HepG2 (cell line): ENCODE data around the gene DGCR2. TPM values are rescaled to one million over a fixed set of nuclear protein-coding genes. Genes with fewer than 3 reads are reported as not detected.

Source experiments
- ATAC-seq: fragments of 200-7000 bp; cut with Tn5 transposase; 3 replicates; pipeline ENCODE4 v1.9.1; 2020; ENCODE audit warnings: mild to moderate bottlenecking, moderate library complexity
- BruUV-seq: library from RNA; stranded (reverse); fragments of 400-500 nt; replicated peaks from 2 replicates; lab custom pipeline; 2021; lab: Mats Ljungman, UMichigan
- CTCF ChIA-PET: fragments of 300-600 bp; formaldehyde crosslinking; extraction: SDS; loops from one replicate; lab custom pipeline; 2021; ENCODE audit warnings: low total read pairs, inconsistent platforms, low intra/inter-chr PET ratio; lab: Yijun Ruan, JAX
- POLR2A ChIA-PET: fragments of 350-600 bp; sonication (Branson Sonifier 250); formaldehyde crosslinking; loops from one replicate; lab custom pipeline; 2020; ENCODE audit warnings: antibody characterized with exemption, inconsistent platforms; lab: Yijun Ruan, JAX
- DNase-seq: peaks from one replicate; pipeline ENCODE4 v3.0.0-alpha.2; 2015; ENCODE audit warnings: low spot score
- FAIRE-seq: peaks from 3 replicates; lab custom pipeline; 2011; peaks lifted over from hg19 to GRCh38; lab: Jason Lieb, UNC
- H2AFZ ChIP-seq: one replicate; pipeline ENCODE4 v1.6.1; 2011; ENCODE audit warnings: low read length, inconsistent platforms
- H3K27ac ChIP-seq: fragments of 300-600 bp; 3 replicates; pipeline ENCODE4 v1.8.0; 2011; ENCODE audit warnings: mixed run types, mild to moderate bottlenecking, mixed read lengths, low read length, inconsistent platforms; ENCODE audit not compliant: insufficient read depth; ENCODE audit errors: extremely low read length
- H3K27me3 ChIP-seq, 2 experiments: fragments of 200-600 bp in 1 of 2; 2 replicates in 1 of 2; 3 replicates in 1 of 2; pipeline versions ENCODE4 v1.6.0 to v1.8.0; 2011; ENCODE audit warnings: low read length in 2 of 2, mild to moderate bottlenecking in 2 of 2, moderate library complexity in 2 of 2, inconsistent platforms in 1 of 2; ENCODE audit not compliant: insufficient read depth in 2 of 2, control insufficient read depth in 1 of 2
- H3K36me3 ChIP-seq, 2 experiments: fragments of 200-600 bp in 1 of 2; replicated peaks in 1 of 2; 2 replicates in 1 of 2; 3 replicates in 1 of 2; pipeline versions ENCODE4 v1.5.1 to v1.8.0; 2011; ENCODE audit warnings: low read length in 2 of 2, inconsistent platforms in 1 of 2; ENCODE audit not compliant: insufficient read depth in 2 of 2, control insufficient read depth in 1 of 2
- H3K4me1 ChIP-seq: 2 replicates; pipeline ENCODE4 v1.5.1; 2012; ENCODE audit warnings: low read length, inconsistent platforms; ENCODE audit not compliant: insufficient read depth
- H3K4me2 ChIP-seq: 2 replicates; pipeline ENCODE4 v1.6.0; 2011; ENCODE audit warnings: low read depth, low read length, inconsistent platforms
- H3K4me3 ChIP-seq, 3 experiments: fragments of 200-600 bp in 1 of 3; sonication (generic), shearing (Covaris generic) in 1 of 3; replicated peaks in 1 of 3; 2 replicates each; pipeline ENCODE4 v1.5.1; 2011 to 2016; ENCODE audit warnings: low read length in 3 of 3, inconsistent platforms in 2 of 3, low read depth in 2 of 3, mild to moderate bottlenecking in 2 of 3, control low read depth in 1 of 3, mixed read lengths in 1 of 3; ENCODE audit not compliant: insufficient read depth in 1 of 3
- H3K79me2 ChIP-seq: one replicate; pipeline ENCODE4 v1.6.1; 2011; ENCODE audit warnings: low read length, inconsistent platforms; ENCODE audit not compliant: insufficient read depth
- H3K9ac ChIP-seq: 2 replicates; pipeline ENCODE4 v1.6.0; 2011; ENCODE audit warnings: mild to moderate bottlenecking, low read depth, low read length, inconsistent platforms; ENCODE audit not compliant: insufficient read depth
- H3K9me3 ChIP-seq: 2 replicates; pipeline ENCODE4 v1.5.1; 2012; ENCODE audit warnings: mild to moderate bottlenecking, low read length
- H4K20me1 ChIP-seq: 2 replicates; pipeline ENCODE4 v1.6.0; 2011; ENCODE audit warnings: inconsistent platforms, mild to moderate bottlenecking, low read length, moderate library complexity; ENCODE audit not compliant: insufficient read depth
- HDAC2 ChIP-seq: sonication (generic); formaldehyde crosslinking; IDR thresholded peaks from 2 replicates; pipeline ENCODE4 v1.4.0; 2020; ENCODE audit warnings: missing genetic modification reagents
- KDM3A ChIP-seq: IDR thresholded peaks from 2 replicates; pipeline ENCODE4 v1.6.1; 2018; ENCODE audit warnings: low read depth, missing compliant biosample characterization
- NCOA1 ChIP-seq: sonication (generic); formaldehyde crosslinking; IDR thresholded peaks from 2 replicates; pipeline ENCODE4 v1.9.0; 2021; ENCODE audit warnings: missing genetic modification reagents
- NPAS2 ChIP-seq: sonication (generic); formaldehyde crosslinking; IDR thresholded peaks from 2 replicates; pipeline ENCODE4 v1.8.0; 2022; ENCODE audit warnings: mild to moderate bottlenecking, missing genetic modification reagents, borderline replicate concordance
- POLR2A ChIP-seq, 2 experiments: IDR thresholded peaks; 2 replicates each; pipeline ENCODE4 v1.6.1; 2011; ENCODE audit warnings: low read depth in 2 of 2, low read length in 2 of 2, mild to moderate bottlenecking in 1 of 2, moderate library complexity in 1 of 2; ENCODE audit not compliant: insufficient read depth in 1 of 2
- RFX3 ChIP-seq: IDR thresholded peaks from 2 replicates; pipeline ENCODE4 v1.6.1; 2016; ENCODE audit warnings: missing biosample characterization, missing genetic modification reagents
- ZEB1 ChIP-seq: IDR thresholded peaks from 2 replicates; pipeline ENCODE4 v1.6.1; 2012; ENCODE audit warnings: mild to moderate bottlenecking, low read depth, inconsistent platforms; ENCODE audit not compliant: insufficient replicate concordance
- ZNF264 ChIP-seq: sonication (generic); formaldehyde crosslinking; IDR thresholded peaks from 2 replicates; pipeline ENCODE4 v1.4.0; 2020; ENCODE audit warnings: missing genetic modification reagents
- ZNF468 ChIP-seq: sonication (generic); formaldehyde crosslinking; IDR thresholded peaks from 2 replicates; pipeline ENCODE4 v1.8.0; 2022; ENCODE audit warnings: mild to moderate bottlenecking, moderate library complexity, missing genetic modification reagents
- ZNF562 ChIP-seq: sonication (generic); formaldehyde crosslinking; IDR thresholded peaks from 2 replicates; pipeline ENCODE4 v1.8.0; 2022; ENCODE audit warnings: missing genetic modification reagents, borderline replicate concordance
- WGBS: methylation state at CpG from one replicate; pipeline ENCODE4 v1.1.6; 2017; ENCODE audit warnings: low lambda C conversion rate; 5-methylcytosine and 5-hydroxymethylcytosine counted together
- in situ Hi-C: cut with HindIII; loops from 2 replicates; pipeline ENCODE4 v1.10.0; 2017; ENCODE audit warnings: low pct_unique_long_range_greater_than_20kb; ENCODE audit not compliant: extremely low pct_ligation_motif_present
- intact Hi-C: fragments of 100-400 bp; cut with micrococcal nuclease; formaldehyde crosslinking; loops from one replicate; pipeline ENCODE4 v1.10.0; 2022; ENCODE audit not compliant: unreplicated experiment
- polyA plus RNA-seq, 8 experiments: library from polyadenylated mRNA; depleted of rRNA in 3 of 8; stranded (reverse) in 7 of 8; unstranded in 1 of 8; fragments of >200 nt; fragmentation: Illumina TruSeq in 4 of 8; extraction: Trizol in 4 of 8; gene quantifications; 2 replicates each; pipeline versions ENCODE4 v1.2.1 to v1.2.3, GENCODE V29; 2011 to 2016; ENCODE audit warnings: low read depth in 4 of 8, missing spikeins in 1 of 8, mixed read lengths in 1 of 8; ENCODE audit not compliant: insufficient read depth in 1 of 8
- total RNA-seq, 5 experiments: library from RNA; depleted of rRNA; stranded (reverse); fragments of >200 nt; fragmentation: Illumina TruSeq; extraction: Trizol; gene quantifications; 2 replicates each; pipeline ENCODE4 v1.2.3, GENCODE V29; 2016; ENCODE audit warnings: low read depth in 1 of 5
- TF ChIP-seq, protein P1 (sequence below): sonication (generic); formaldehyde crosslinking; IDR thresholded peaks from 2 replicates; pipeline ENCODE4 v1.4.0; 2020; ENCODE audit warnings: missing genetic modification reagents

The DGCR2 gene
- total and polyA plus RNA-seq, 2 of the 13 experiments (the other 11 are each of a cell fraction or from before 2014, with no cell fraction given): 23.1 to 35.3 TPM

DNA sequence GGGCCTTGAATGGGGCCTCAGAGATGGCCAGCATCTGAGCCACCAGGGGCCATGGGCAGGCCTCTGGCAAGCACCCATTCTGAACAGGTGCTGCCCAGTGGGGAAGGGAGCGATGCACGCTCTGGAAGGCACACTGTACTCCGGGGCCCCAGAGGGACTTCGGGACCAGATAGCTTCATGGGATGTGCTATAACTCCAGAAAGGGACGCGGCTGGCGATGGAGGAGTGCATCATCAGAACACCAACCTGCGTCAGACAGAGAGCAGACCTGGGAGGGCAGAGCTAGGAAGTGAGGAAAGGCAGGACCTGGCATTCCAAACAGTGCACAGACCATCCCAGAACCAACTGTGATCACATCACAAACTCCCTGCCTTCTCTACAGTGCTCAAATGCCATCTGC is 16.8 kb downstream of the DGCR2 start:
- H3K4me2 ChIP-seq: no peak overlapping the region
- H3K79me2 ChIP-seq: peaks cover 84% of the 10 kb centered on the region

More for the DNA sequence above, 16.8 kb downstream of the DGCR2 start:
- H3K36me3 ChIP-seq: peaks cover 1 to 11% of the 10 kb centered on the region in 2 experiments
- no peak for FAIRE-seq
- no peaks in the 10 kb centered on the region for H3K27me3 ChIP-seq
- no peaks in the 10 kb centered on the region for H3K9me3 ChIP-seq
- ATAC-seq: no peak
- ChIA-PET POLR2A (no interaction called here), CTCF (no interaction called here)
- 100% methylated on average over 8 of the region's 8 CpGs for WGBS
- in situ Hi-C loops: no loop called here
- BruUV-seq: no TSS peak
- DNase-seq: no peak
- H3K4me3 ChIP-seq: no peak overlapping the region
- peaks cover 18% of the 10 kb centered on the region for H3K4me1 ChIP-seq
- no peak overlapping the region for H3K27ac ChIP-seq
- intact Hi-C loops: no loop called here
- peaks cover 35% of the 10 kb centered on the region for H4K20me1 ChIP-seq
- TF ChIP-seq, protein P1, sequence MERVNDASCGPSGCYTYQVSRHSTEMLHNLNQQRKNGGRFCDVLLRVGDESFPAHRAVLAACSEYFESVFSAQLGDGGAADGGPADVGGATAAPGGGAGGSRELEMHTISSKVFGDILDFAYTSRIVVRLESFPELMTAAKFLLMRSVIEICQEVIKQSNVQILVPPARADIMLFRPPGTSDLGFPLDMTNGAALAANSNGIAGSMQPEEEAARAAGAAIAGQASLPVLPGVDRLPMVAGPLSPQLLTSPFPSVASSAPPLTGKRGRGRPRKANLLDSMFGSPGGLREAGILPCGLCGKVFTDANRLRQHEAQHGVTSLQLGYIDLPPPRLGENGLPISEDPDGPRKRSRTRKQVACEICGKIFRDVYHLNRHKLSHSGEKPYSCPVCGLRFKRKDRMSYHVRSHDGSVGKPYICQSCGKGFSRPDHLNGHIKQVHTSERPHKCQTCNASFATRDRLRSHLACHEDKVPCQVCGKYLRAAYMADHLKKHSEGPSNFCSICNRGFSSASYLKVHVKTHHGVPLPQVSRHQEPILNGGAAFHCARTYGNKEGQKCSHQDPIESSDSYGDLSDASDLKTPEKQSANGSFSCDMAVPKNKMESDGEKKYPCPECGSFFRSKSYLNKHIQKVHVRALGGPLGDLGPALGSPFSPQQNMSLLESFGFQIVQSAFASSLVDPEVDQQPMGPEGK: no peak
- TF ChIP-seq NCOA1: no peak
- TF ChIP-seq ZNF264 (CRISPR knock-in tag): no peak
- no peak for TF ChIP-seq POLR2A (IDR thresholded peaks at IDR 0.05; ENCODE audit: insufficient read depth in 1 of 2, low read depth in 2 of 2, low read length in 2 of 2)
- TF ChIP-seq ZNF562 (CRISPR knock-in tag): no peak
- TF ChIP-seq HDAC2 (CRISPR knock-in tag): no peak
- TF ChIP-seq NPAS2 (CRISPR knock-in tag): no peak
- TF ChIP-seq ZEB1: no peak
- TF ChIP-seq ZNF468 (CRISPR knock-in tag): no peak
- TF ChIP-seq KDM3A (CRISPR knock-in tag): no peak
- TF ChIP-seq RFX3 (CRISPR knock-in tag): no peak
- H3K9ac ChIP-seq: no peak overlapping the region
- H2AFZ ChIP-seq: no peak overlapping the region
